ENCODE results near the gene DNAH6. TPM values are rescaled to one million over a fixed set of nuclear protein-coding genes. Genes with fewer than 3 reads are reported as not detected.
A peak's percentile ranks its signal among the peaks of the same experiment; 100 is the strongest.

The DNAH6 gene
- total and polyA plus RNA-seq, 10 of the 15 experiments (the other 5 are each of a cell fraction or from before 2014, with no cell fraction given): 0.07 to 1.0 (median 0.29) TPM

GRCh38 chr2:84815146-84815545, 298.8 kb downstream of the DNAH6 start (continued):
- TF ChIP-seq KAT2A (conservative IDR thresholded peaks at IDR 0.05; ENCODE audit: control insufficient read depth, low read depth, low read length) (no peak), IRF3 (IDR thresholded peaks at IDR 0.05) (no peak)

- CTCF ChIA-PET: no interaction called here
- H3K36me3 ChIP-seq (ENCODE audit: control insufficient read depth in 2 of 2, insufficient read depth in 2 of 2, low read length in 1 of 2): no peaks in the 10 kb centered on the region
- no peak overlapping the region for H3K9ac ChIP-seq (ENCODE audit: control insufficient read depth, insufficient read depth, low read length)
- peaks cover 3 to 5% of the 10 kb centered on the region in 2 experiments; a peak in 1 of 4 replicates for H3K27me3 ChIP-seq (replicated peaks in 1 of 2; ENCODE audit: control insufficient read depth in 2 of 2, insufficient read depth in 2 of 2, low read length in 1 of 2)
- ATAC-seq (peak; percentile 86), FAIRE-seq (peak; percentile 61), DNase-seq (ENCODE audit: low read depth, low spot score) (peak; percentile 48)
- H3K4me1 ChIP-seq (ENCODE audit: control insufficient read depth, insufficient read depth, low read length): peaks cover 14% of the 10 kb centered on the region
- peak overlapping the region; percentile 19; the same call in 1 of the 2 replicates for H3K4me3 ChIP-seq
- RAD21 ChIA-PET (ENCODE audit: unreplicated experiment): no interaction called here
- no peak overlapping the region for H2AFZ ChIP-seq (ENCODE audit: control insufficient read depth, low read depth, low read length)
- H3K9me3 ChIP-seq (replicated peaks; ENCODE audit: control insufficient read depth, insufficient read depth, low read length): no peaks in the 10 kb centered on the region; the same call in 2 of the 3 replicates
- no peaks in the 10 kb centered on the region for H4K20me1 ChIP-seq (ENCODE audit: control insufficient read depth, insufficient read depth)
- SMC1A ChIA-PET (ENCODE audit: uncharacterized antibody, unreplicated experiment): interaction anchor here (0.7 to 1.6 kb wide), 8 partner anchors 15 to 109 kb away, joined by 3 to 4 read pairs (median 3); no protein-coding TSS in a partner anchor
- peak overlapping the region; percentile 47; the same call in 1 of the 2 replicates for H3K27ac ChIP-seq (ENCODE audit: control insufficient read depth, insufficient read depth)
- 4% methylated on average over 6 of the region's 6 CpGs for WGBS (ENCODE audit: insufficient coverage, insufficient replicate concordance, low lambda C conversion rate, missing lambda C conversion rate)
- BruUV-seq (replicated peaks): no TSS peak
- POLR2A ChIA-PET: no interaction called here
- peak overlapping the region; percentile 52 for H3K4me2 ChIP-seq (ENCODE audit: control insufficient read depth, insufficient read depth)
- in situ Hi-C loops (cut with MboI): no loop called here
- no peaks in the 10 kb centered on the region for H3K79me2 ChIP-seq (ENCODE audit: control insufficient read depth, insufficient read depth, low read length)
- intact Hi-C loops (cut with micrococcal nuclease; ENCODE audit: unreplicated experiment): loop anchor here (5.0 kb wide), 2 partner anchors 61 to 111 kb away; no protein-coding TSS in a partner anchor
- TF ChIP-seq BCL11A (IDR thresholded peaks at IDR 0.05; ENCODE audit: low read depth, low read length) (peak; percentile 43; the same call in 1 of the 2 replicates), RCOR1 (conservative IDR thresholded peaks at IDR 0.05; ENCODE audit: low read depth, low read length) (0 out of 2 replicates have a peak, but pooled peaks have one; percentile 47), TBL1XR1 (IDR thresholded peaks at IDR 0.05; ENCODE audit: low read depth, low read length) (no peak; the same call in 1 of the 2 replicates), SP1 (IDR thresholded peaks at IDR 0.05; ENCODE audit: low read depth, low read length) (no peak), ZBTB40 (IDR thresholded peaks at IDR 0.05; ENCODE audit: borderline replicate concordance) (no peak), TARDBP (IDR thresholded peaks at IDR 0.05; ENCODE audit: borderline replicate concordance) (no peak), ATF2 (IDR thresholded peaks at IDR 0.05; ENCODE audit: low read length) (peak; percentile 51; the same call in 1 of the 2 replicates), SKIL (IDR thresholded peaks at IDR 0.05; ENCODE audit: low read depth, poor library complexity, severe bottlenecking) (peak; percentile 66), CREM (IDR thresholded peaks at IDR 0.05; ENCODE audit: low read depth) (0 out of 2 replicates have a peak, but pooled peaks have one; percentile 32), CREB1 (IDR thresholded peaks at IDR 0.05; ENCODE audit: low read depth) (no peak), NRF1 (conservative IDR thresholded peaks at IDR 0.05; ENCODE audit: low read depth, low read length) (no peak), RUNX3 (IDR thresholded peaks at IDR 0.05; ENCODE audit: low read length) (peak; percentile 36)
Measured at GRCh38 chr2:84816426-84817026, 300.2 kb downstream of the DNAH6 start.

Measured in GM12878 (cell line).